Activated CD4-positive, alpha-beta memory T cell treated with anti-CD3 and anti-CD28 coated beads for 36 hours (primary cell): ENCODE data around the gene EIF4G3. TPM values are rescaled to one million over a fixed set of nuclear protein-coding genes. Genes with fewer than 3 reads are reported as not detected.
A peak's percentile ranks its signal among the peaks of the same experiment; 100 is the strongest.

ENCODE experiments used
- CTCF ChIA-PET: fragments of 350-600 bp; sonication (Branson Sonifier 250); formaldehyde crosslinking; loops from one replicate; lab custom pipeline; 2021; ENCODE audit warnings: antibody characterized with exemption, inconsistent platforms; lab: Charles Lee
- POLR2A ChIA-PET: fragments of 350-600 bp; sonication (Branson Sonifier 250); formaldehyde crosslinking; loops from one replicate; lab custom pipeline; 2021; ENCODE audit warnings: antibody characterized with exemption; lab: Charles Lee
- DNase-seq: peaks from one replicate; pipeline ENCODE4 v3.0.0-alpha.2; 2020
- H3K27ac Mint-ChIP-seq: one replicate; pipeline ENCODE4 v1.8.0; 2021; ENCODE audit warnings: mixed read lengths
- H3K27me3 Mint-ChIP-seq: one replicate; pipeline ENCODE4 v1.8.0; 2021; ENCODE audit warnings: mixed read lengths
- H3K36me3 Mint-ChIP-seq: one replicate; pipeline ENCODE4 v1.8.0; 2021; ENCODE audit warnings: mixed read lengths
- H3K4me1 Mint-ChIP-seq: one replicate; pipeline ENCODE4 v1.8.0; 2021; ENCODE audit warnings: low read depth, mixed read lengths
- H3K4me3 Mint-ChIP-seq: one replicate; pipeline ENCODE4 v1.8.0; 2021; ENCODE audit warnings: mild to moderate bottlenecking, mixed read lengths
- H3K9me3 Mint-ChIP-seq: one replicate; pipeline ENCODE4 v1.8.0; 2021; ENCODE audit warnings: mixed read lengths
- intact Hi-C: fragments of 100-400 bp; cut with micrococcal nuclease; formaldehyde crosslinking; loops from one replicate; pipeline ENCODE4 v1.15.1; 2023
- total RNA-seq, 2 experiments: library from RNA; stranded (reverse); gene quantifications; one replicate each; pipeline ENCODE4 v1.2.3, GENCODE V29; 2021

Gene EIF4G3
- total RNA-seq, 2 experiments from 2014 or later = 39.9 to 42.7 TPM

DNA sequence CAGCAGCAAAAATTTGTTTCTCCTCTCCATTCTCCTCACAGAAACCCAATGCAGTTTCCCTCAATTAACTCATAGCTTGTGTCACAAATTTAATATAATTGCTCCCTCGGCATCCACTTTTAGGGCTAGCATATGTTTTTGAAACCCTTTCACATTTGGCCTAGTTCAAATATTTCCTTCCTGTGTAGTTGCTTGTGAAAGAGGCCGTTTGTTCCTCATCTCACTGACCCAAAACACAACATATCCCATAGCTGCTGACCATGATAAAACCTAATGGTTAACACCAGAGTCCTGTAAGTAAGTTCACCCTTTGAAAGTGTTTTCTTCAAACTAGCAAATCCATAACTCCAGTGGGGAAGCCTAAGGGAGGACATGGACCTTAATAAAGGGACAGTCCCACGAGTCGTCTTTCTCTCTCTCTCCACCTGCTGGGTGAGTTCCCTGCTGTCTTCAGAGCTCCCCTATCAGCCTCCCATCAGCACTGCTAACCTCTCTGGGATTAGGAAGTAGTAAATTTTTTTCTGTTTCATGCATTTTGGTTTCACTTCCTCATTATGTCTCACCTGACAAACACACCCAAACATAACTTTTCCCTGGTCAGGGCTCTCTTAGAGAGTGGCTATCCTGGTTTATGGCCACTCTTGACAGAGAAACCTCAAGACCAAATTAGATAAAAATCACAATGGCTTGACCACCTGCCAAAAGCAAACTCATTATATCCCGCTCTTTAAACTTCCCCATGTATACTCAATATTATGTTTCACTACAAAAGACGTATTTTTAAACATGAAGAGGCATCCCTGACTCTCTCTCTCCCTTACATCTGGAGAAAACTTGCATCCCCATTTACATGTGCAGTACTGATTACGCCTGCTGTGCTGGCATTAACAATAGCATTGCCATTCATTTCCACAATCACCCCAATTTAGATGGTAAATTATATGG is 211.9 kb downstream of the EIF4G3 start:
- Mint-ChIP-seq H3K36me3 (peaks cover 8% of the 10 kb centered on the region), H3K4me3 (no peak overlapping the region), H3K4me1 (no peaks in the 10 kb centered on the region), H3K27me3 (no peaks in the 10 kb centered on the region), H3K9me3 (no peaks in the 10 kb centered on the region), H3K27ac (no peak overlapping the region)
- POLR2A ChIA-PET = no interaction called here
- CTCF ChIA-PET = no interaction called here
- intact Hi-C loops = no loop called here
- no peak for DNase-seq

DNA sequence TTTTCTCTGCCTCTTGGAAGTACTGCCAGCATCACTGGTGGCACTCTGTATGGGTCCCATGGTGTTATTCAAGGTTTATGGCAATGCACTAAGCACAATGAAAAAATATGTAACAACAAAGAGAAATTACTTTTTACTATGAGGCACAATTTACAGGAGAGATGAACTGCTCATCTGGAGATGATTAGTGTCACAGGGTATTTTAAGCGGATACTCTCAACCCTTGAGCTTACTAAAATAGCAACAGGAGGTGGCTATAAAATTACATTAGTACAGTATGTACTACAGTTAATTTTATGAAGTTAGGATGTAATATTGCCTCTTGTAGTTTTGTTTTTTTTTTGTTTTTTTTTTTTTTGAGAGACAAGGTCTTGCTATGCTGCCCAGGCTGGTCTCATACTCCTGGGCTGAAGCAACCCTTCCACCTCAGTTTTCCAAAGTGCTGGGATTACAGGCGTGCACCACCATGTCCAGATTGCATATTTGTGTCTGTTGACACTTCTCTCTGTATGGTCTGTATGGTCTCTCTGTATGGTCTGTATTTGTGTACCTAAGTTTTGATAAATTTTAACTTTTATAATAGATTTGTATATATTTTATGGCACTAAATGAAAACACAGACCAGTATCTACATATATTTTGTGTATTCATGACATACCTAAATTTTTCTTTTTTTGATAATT is 214.0 kb downstream of the EIF4G3 start:
- DNase-seq = no peak
- H3K27ac Mint-ChIP-seq = no peak overlapping the region
- H3K4me1 Mint-ChIP-seq = no peaks in the 10 kb centered on the region
- intact Hi-C loops = no loop called here
- H3K9me3 Mint-ChIP-seq = no peaks in the 10 kb centered on the region
- H3K4me3 Mint-ChIP-seq = no peak overlapping the region
- ChIA-PET CTCF (no interaction called here), POLR2A (no interaction called here)
- peaks cover 7% of the 10 kb centered on the region for H3K36me3 Mint-ChIP-seq
- H3K27me3 Mint-ChIP-seq = no peaks in the 10 kb centered on the region

DNA sequence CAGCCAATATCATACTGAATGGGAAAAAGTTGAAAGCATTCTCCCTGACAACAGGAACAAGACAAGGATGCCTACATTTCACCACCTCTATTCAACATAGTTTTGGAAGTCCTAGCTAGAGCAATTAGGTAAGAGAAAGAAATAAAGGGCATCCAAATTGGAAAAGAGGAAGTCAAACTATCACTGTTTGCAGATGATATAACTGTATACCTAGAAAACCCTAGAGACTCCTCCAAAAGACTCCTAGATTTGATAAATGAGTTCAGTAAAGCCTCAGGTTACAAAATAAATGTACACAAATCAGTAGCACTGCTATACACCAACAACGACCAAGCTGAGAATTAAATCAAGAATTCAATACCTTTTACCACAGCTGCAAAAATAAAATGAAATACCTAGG is 218.3 kb downstream of the EIF4G3 start:
- Mint-ChIP-seq H3K36me3 (peaks cover 9% of the 10 kb centered on the region), H3K27ac (no peak overlapping the region), H3K4me3 (no peak overlapping the region), H3K9me3 (no peaks in the 10 kb centered on the region), H3K4me1 (peaks cover 3% of the 10 kb centered on the region), H3K27me3 (no peaks in the 10 kb centered on the region)
- CTCF ChIA-PET = no interaction called here
- intact Hi-C loops = no loop called here
- POLR2A ChIA-PET = no interaction called here
- DNase-seq = no peak

DNA sequence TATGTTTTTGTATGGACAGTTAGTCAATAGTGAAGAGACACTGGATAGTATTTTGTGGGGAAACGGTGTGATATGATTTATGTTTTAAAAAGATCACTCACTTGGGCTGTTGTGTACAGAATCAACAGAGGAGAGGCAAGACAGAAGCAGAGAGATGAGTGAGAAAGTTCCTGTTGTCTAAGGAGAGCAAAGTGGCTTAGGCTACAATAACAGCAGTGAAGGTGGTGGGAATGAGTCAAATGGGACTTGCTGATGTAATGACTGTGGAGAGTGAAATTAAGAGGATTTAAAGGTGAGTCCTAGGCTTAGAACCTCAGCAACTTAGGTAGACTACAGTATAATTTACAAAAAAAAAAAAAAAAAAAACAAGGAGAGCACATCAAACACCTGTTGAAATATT is 220.4 kb downstream of the EIF4G3 start:
- Mint-ChIP-seq H3K4me1 (peaks cover 3% of the 10 kb centered on the region), H3K27me3 (no peaks in the 10 kb centered on the region), H3K9me3 (no peaks in the 10 kb centered on the region), H3K36me3 (peaks cover 9% of the 10 kb centered on the region), H3K27ac (no peak overlapping the region), H3K4me3 (no peak overlapping the region)
- no peak for DNase-seq
- ChIA-PET CTCF (no interaction called here), POLR2A (no interaction called here)
- intact Hi-C loops = no loop called here

DNA sequence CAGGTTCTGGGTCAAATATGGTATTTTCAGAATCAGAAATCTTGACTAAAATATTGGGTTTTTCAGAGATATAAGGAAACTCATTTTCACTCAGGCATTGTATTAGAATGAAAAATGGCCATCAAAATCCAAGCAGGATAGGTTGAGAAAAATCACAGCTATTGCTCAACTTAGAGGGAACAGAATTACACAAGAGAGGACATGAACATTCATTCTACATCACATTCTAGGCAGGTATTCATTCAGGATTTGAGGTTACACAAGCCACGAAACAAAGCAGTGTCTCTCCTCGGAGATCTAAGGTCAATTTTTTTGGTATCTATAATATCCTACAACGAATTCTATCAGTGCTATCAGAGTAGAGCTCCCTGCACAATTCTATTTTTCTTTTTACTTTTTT is 226.0 kb downstream of the EIF4G3 start:
- H3K27ac Mint-ChIP-seq = no peak overlapping the region
- peaks cover 8% of the 10 kb centered on the region for H3K36me3 Mint-ChIP-seq
- no peak overlapping the region for H3K4me3 Mint-ChIP-seq
- ChIA-PET CTCF (no interaction called here), POLR2A (no interaction called here)
- H3K4me1 Mint-ChIP-seq = no peaks in the 10 kb centered on the region
- no peaks in the 10 kb centered on the region for H3K27me3 Mint-ChIP-seq
- no peaks in the 10 kb centered on the region for H3K9me3 Mint-ChIP-seq
- intact Hi-C loops = no loop called here
- DNase-seq = no peak

DNA sequence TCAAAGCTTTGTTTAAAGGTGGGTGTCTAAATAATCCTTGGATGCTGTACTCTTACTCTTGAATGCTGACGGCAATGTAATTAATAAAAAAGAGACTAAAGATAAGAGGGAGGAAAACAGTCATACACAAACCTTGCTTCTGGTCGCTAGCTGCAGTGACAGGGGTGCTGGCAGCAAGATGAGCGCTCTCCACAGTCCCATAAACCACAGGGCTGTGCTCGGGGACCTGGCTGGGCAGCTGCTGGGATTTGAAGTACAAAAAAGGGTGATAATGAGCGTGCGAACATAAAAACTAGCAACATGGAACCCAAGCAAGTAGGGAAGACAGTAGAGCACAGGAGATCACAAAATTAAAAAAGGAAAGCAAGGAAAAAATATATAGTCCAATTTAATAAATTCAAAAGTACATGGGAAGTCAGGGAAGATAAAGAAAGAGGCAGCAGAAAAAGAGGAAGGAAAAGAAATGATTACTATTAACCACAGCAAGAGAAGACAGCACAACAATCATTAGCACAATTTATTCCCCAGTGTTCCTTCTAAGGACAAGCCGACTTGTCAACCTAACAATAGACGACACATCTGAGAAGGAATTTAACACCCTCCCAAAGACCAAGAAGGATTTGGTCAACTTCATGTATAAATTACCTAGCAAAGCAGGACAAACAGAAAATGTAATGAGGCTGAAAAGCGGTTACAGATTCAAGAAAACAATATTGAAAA is 226.7 kb downstream of the EIF4G3 start:
- H3K27ac Mint-ChIP-seq = no peak overlapping the region
- CTCF ChIA-PET = no interaction called here
- H3K4me1 Mint-ChIP-seq = no peaks in the 10 kb centered on the region
- no peaks in the 10 kb centered on the region for H3K9me3 Mint-ChIP-seq
- no peak overlapping the region for H3K4me3 Mint-ChIP-seq
- no peaks in the 10 kb centered on the region for H3K27me3 Mint-ChIP-seq
- DNase-seq = no peak
- intact Hi-C loops = no loop called here
- peaks cover 8% of the 10 kb centered on the region for H3K36me3 Mint-ChIP-seq
- POLR2A ChIA-PET = no interaction called here

DNA sequence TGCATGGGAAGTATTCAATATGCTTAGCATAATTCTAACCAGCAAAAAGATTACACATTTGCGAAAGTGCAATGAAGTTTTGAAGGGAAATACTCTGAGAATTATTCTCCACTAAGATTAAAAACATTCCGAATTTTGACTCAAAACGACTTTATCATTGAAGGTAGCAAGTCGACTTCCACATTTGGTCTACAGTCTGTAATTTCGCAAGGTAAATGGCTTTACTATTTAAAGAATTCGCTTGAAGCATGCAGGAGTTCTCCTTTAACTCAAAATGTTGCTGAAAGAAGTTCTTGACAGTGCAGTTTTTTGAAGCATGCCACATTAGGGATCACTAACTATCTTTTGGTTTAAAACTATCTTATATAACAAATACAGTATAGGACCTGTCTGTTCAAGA is 228.6 kb downstream of the EIF4G3 start:
- H3K9me3 Mint-ChIP-seq = no peaks in the 10 kb centered on the region
- DNase-seq = no peak
- H3K4me3 Mint-ChIP-seq = no peak overlapping the region
- no peaks in the 10 kb centered on the region for H3K27me3 Mint-ChIP-seq
- intact Hi-C loops = no loop called here
- peaks cover 3% of the 10 kb centered on the region for H3K36me3 Mint-ChIP-seq
- POLR2A ChIA-PET = no interaction called here
- H3K27ac Mint-ChIP-seq = no peak overlapping the region
- CTCF ChIA-PET = no interaction called here
- no peaks in the 10 kb centered on the region for H3K4me1 Mint-ChIP-seq

DNA sequence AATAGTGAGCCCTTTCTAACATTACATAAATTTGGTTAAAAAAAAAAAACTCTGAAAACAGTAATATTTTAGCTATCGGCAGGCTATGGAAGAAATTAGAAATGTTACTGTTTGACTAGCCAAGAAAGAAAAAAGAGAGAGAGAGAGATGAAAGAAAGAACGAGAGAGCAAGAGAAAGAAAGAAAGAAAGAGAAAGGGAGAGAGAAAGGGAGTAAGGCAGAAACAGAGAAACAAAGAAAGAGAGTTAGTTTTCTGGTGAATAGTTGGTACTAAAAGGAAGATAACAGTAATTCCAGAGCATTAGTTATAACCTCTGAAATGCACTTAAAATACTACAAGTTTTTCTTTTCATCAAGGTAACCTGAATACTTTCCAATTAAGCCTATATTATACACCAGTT is 229.3 kb downstream of the EIF4G3 start:
- Mint-ChIP-seq H3K4me3 (no peak overlapping the region), H3K36me3 (peaks cover 3% of the 10 kb centered on the region), H3K4me1 (no peaks in the 10 kb centered on the region), H3K9me3 (no peaks in the 10 kb centered on the region), H3K27me3 (no peaks in the 10 kb centered on the region), H3K27ac (no peak overlapping the region)
- intact Hi-C loops = no loop called here
- no peak for DNase-seq
- ChIA-PET CTCF (no interaction called here), POLR2A (no interaction called here)

DNA sequence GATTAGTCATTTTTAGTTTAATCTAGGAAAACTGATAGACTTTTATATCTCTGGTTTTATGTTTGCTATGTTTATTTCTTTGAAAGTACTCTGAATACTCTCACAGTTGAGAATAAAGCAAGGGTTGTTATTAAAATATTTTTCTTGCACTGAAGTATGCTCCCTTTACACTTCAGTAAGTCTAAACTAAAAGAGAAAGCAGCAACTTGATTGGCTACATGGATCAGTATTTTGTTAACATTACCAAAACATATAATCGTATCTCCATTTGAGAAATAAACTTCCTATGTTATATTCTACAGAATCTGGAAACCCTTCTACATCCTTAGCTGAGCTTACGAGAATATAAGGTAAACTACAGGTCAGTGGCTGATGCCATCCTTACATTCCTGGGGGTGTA is 240.1 kb downstream of the EIF4G3 start:
- Mint-ChIP-seq H3K9me3 (no peaks in the 10 kb centered on the region), H3K27me3 (no peaks in the 10 kb centered on the region), H3K4me1 (peaks cover 27% of the 10 kb centered on the region), H3K4me3 (no peak overlapping the region), H3K27ac (no peak overlapping the region), H3K36me3 (peaks cover 25% of the 10 kb centered on the region)
- intact Hi-C loops = no loop called here
- ChIA-PET POLR2A (no interaction called here), CTCF (no interaction called here)
- DNase-seq = no peak

DNA sequence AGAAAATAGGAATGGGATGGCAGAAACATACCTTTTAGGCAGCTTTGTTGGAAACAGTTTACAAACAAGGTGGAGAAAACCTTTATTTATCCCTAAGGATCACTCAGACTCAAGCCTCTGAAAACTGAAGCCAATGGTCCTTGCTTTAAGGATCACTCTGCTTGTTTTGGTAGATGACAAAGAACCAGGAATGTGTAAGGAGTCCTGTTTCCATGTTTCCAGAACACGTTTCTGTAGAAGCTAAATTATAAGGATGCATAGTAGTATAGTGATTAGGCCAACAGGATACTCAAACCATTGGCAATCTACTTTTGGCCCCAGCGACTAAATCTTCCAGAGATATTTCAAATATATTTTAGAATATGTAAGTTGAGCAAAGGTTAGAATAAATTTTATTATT is 240.5 kb downstream of the EIF4G3 start:
- POLR2A ChIA-PET = no interaction called here
- CTCF ChIA-PET = no interaction called here
- no peak overlapping the region for H3K27ac Mint-ChIP-seq

DNA sequence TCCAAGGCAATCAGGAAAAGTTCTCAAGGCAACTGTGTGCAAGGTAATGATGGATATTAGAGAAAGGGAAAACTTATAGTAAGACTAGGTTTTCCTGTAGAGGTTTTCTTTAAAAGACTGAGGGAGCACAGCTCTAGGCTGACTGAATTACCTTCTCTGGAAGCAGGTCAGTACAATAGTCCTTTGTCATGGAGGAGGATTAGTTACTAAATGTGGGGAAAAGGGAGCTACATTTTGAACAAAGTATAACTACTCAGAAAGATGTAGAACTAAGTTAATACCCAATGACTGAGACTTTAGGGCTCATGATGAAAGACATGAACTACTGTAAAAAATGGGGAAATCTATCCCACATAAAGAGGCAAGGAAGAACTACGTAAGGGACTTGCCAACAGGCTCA is 241.0 kb downstream of the EIF4G3 start:
- no peak overlapping the region for H3K27ac Mint-ChIP-seq
- peaks cover 18% of the 10 kb centered on the region for H3K36me3 Mint-ChIP-seq
- ChIA-PET POLR2A (no interaction called here), CTCF (no interaction called here)
- no peaks in the 10 kb centered on the region for H3K27me3 Mint-ChIP-seq
- no peak for DNase-seq
- intact Hi-C loops = no loop called here
- peaks cover 36% of the 10 kb centered on the region for H3K4me1 Mint-ChIP-seq
- no peaks in the 10 kb centered on the region for H3K9me3 Mint-ChIP-seq
- H3K4me3 Mint-ChIP-seq = no peak overlapping the region

More for the DNA sequence above, 240.5 kb downstream of the EIF4G3 start:
- Mint-ChIP-seq H3K9me3 (no peaks in the 10 kb centered on the region), H3K4me3 (no peak overlapping the region), H3K4me1 (peaks cover 31% of the 10 kb centered on the region), H3K36me3 (peaks cover 21% of the 10 kb centered on the region), H3K27me3 (no peaks in the 10 kb centered on the region)
- intact Hi-C loops = no loop called here
- no peak for DNase-seq

DNA sequence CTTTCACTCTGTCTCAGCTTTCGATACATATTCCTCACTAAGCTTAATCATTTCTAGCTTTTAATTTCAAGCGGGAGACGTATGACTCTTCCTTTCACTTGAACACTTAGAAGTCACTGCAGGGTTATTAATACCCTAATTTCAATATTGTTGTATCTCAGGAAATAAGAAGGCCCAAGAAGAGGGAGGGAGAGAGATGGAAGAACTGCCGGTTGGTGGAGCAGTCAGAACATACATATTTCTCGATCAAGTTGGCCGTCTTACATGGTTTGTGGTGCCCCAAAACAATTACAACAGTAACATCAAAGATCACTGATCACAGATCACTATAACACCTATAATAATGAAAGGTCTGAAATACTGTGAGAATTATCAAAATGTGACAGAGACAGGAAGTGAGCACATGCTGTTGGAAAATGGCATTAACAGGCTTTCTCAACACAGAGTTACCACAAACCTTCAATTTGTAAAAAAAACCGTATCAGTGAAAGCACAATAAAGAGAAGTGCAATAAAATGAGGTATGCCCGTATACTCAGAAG is 244.2 kb downstream of the EIF4G3 start:
- ChIA-PET CTCF (interaction anchor here (0.8 to 1.2 kb wide), 2 partner anchors 90 to 179 kb away, joined by 3 to 4 read pairs; no protein-coding TSS in a partner anchor), POLR2A (interaction anchor here (0.7 to 1.2 kb wide), 4 partner anchors 60 to 246 kb away, joined by 3 to 5 read pairs (median 4); no protein-coding TSS in a partner anchor)
- H3K4me3 Mint-ChIP-seq = peak overlapping the region; percentile 17
- peaks cover 37% of the 10 kb centered on the region for H3K4me1 Mint-ChIP-seq
- peak overlapping the region; percentile 82 for H3K27ac Mint-ChIP-seq
- intact Hi-C loops = loop anchor here (1.0 to 5.0 kb wide), 7 partner anchors 43 to 362 kb away; partner anchors contain the start of gene HP1BP3
- peak; percentile 64 for DNase-seq
- H3K27me3 Mint-ChIP-seq = no peaks in the 10 kb centered on the region
- H3K36me3 Mint-ChIP-seq = peaks cover 19% of the 10 kb centered on the region
- no peaks in the 10 kb centered on the region for H3K9me3 Mint-ChIP-seq
